CD4-positive, alpha-beta T cell (primary cell): ENCODE measurements around the gene SPOCK1. TPM values are rescaled to one million over a fixed set of nuclear protein-coding genes. Genes with fewer than 3 reads are reported as not detected.

Source experiments
- ATAC-seq: fragments of 200-7000 bp; cut with Tn5 transposase; one replicate; pipeline ENCODE4 v1.10.0; 2022; ENCODE audit warnings: mild to moderate bottlenecking; ENCODE audit not compliant: poor library complexity
- CTCF ChIA-PET: fragments of 350-600 bp; sonication (Branson Sonifier 250); formaldehyde crosslinking; loops from one replicate; lab custom pipeline; 2021; ENCODE audit warnings: antibody characterized with exemption, inconsistent platforms; lab: Charles Lee
- POLR2A ChIA-PET: fragments of 350-600 bp; sonication (Branson Sonifier 250); formaldehyde crosslinking; loops from one replicate; lab custom pipeline; 2021; ENCODE audit warnings: antibody characterized with exemption, inconsistent platforms; lab: Charles Lee
- DNase-seq, 14 experiments: peaks; one replicate each; pipeline ENCODE4 v3.0.0-alpha.2; 2013 to 2020; ENCODE audit warnings: mixed read lengths in 2 of 14
- H3K27ac ChIP-seq, 2 donors: one replicate each; pipeline versions ENCODE4 v1.5.1 to v1.7.0; 2013; ENCODE audit warnings: low read length in 2 of 2, low read depth in 1 of 2, mild to moderate bottlenecking in 1 of 2
- H3K27me3 ChIP-seq, 2 experiments: 1 replicate in 1 of 2; 2 replicates in 1 of 2; pipeline versions ENCODE4 v1.6.1 to v1.7.0; 2013; ENCODE audit warnings: low read length in 2 of 2, control low read depth in 1 of 2, mild to moderate bottlenecking in 1 of 2, moderate library complexity in 1 of 2; ENCODE audit not compliant: insufficient read depth in 2 of 2, control insufficient read depth in 1 of 2
- H3K36me3 ChIP-seq: one replicate; pipeline ENCODE4 v1.6.1; 2013; ENCODE audit warnings: low read length, control low read depth; ENCODE audit not compliant: insufficient read depth
- H3K4me1 ChIP-seq: one replicate; pipeline ENCODE4 v1.6.1; 2013; ENCODE audit warnings: low read length, control low read depth; ENCODE audit not compliant: insufficient read depth
- H3K4me3 ChIP-seq: one replicate; pipeline ENCODE4 v1.5.1; 2013; ENCODE audit warnings: mild to moderate bottlenecking, low read length, moderate library complexity
- H3K9me3 ChIP-seq, 2 experiments: 1 replicate in 1 of 2; 2 replicates in 1 of 2; pipeline versions ENCODE4 v1.6.1 to v1.7.0; 2013; ENCODE audit warnings: low read length in 2 of 2, mild to moderate bottlenecking in 2 of 2, control low read depth in 1 of 2, moderate library complexity in 1 of 2; ENCODE audit not compliant: control insufficient read depth in 1 of 2, insufficient read depth in 1 of 2
- H3K27ac Mint-ChIP-seq: one replicate; pipeline ENCODE4 v1.8.0; 2020; ENCODE audit warnings: mixed read lengths
- H3K27me3 Mint-ChIP-seq: one replicate; pipeline ENCODE4 v1.8.0; 2021; ENCODE audit warnings: mixed read lengths
- H3K36me3 Mint-ChIP-seq: one replicate; pipeline ENCODE4 v1.8.0; 2021; ENCODE audit warnings: low read depth, mixed read lengths
- H3K4me1 Mint-ChIP-seq: one replicate; pipeline ENCODE4 v1.8.0; 2021; ENCODE audit warnings: low read depth, mixed read lengths
- H3K4me3 Mint-ChIP-seq: one replicate; pipeline ENCODE4 v1.8.0; 2020; ENCODE audit warnings: mild to moderate bottlenecking, mixed read lengths
- H3K9me3 Mint-ChIP-seq: one replicate; pipeline ENCODE4 v1.8.0; 2020; ENCODE audit warnings: mixed read lengths
- intact Hi-C, 2 experiments: fragments of 100-400 bp; cut with DNase I in 1 of 2; cut with micrococcal nuclease in 1 of 2; formaldehyde crosslinking; loops; one replicate each; pipeline versions ENCODE4 v1.15.1 to v1.9.0; 2023 to 2025; cut with DNase I, micrococcal nuclease
- total RNA-seq, 174 experiments: library from RNA in 2 of 174; stranded (reverse) in 2 of 174; gene quantifications; one replicate each; pipeline ENCODE4 v1.2.3 and lab custom pipeline; 2021 to 2026
- TF ChIP-seq, protein P1 (sequence below): fragments of 200-600 bp; IDR thresholded peaks from one replicate; pipeline ENCODE4 v1.8.0; 2022; ENCODE audit warnings: antibody characterized with exemption, mild to moderate bottlenecking

Gene SPOCK1
- total RNA-seq, 2 experiments from 2014 or later, result not detected

DNA sequence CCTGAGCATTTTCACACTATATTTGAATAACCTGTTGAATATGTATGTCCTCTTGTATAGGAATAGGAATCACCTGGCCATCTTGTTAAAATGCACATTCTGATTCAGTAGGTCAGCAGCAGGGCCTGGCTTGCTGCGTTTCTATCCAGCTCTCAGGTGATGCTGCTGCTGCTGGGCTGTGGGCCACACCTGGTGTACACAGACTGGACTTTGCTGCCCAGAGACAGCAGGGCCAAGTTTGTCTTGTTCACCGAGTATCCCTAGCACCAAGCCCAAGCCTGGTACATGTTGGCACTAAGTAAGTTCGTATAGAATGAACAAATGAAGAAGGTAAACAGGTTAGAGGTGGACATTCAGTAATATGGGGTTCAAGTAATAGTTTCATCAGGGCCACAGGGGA, 151.3 kb downstream of the SPOCK1 start:
- Mint-ChIP-seq H3K9me3 (no peaks in the 10 kb centered on the region), H3K36me3 (no peaks in the 10 kb centered on the region), H3K27me3 (peaks cover 4% of the 10 kb centered on the region), H3K4me1 (no peaks in the 10 kb centered on the region), H3K27ac (no peak overlapping the region), H3K4me3 (no peak overlapping the region)
- ChIA-PET CTCF (no interaction called here), POLR2A (no interaction called here)
- no peak overlapping the region for H3K27ac ChIP-seq
- DNase-seq (no peak), ATAC-seq (no peak)
- intact Hi-C loops, result no loop called here
- TF ChIP-seq, protein P1, sequence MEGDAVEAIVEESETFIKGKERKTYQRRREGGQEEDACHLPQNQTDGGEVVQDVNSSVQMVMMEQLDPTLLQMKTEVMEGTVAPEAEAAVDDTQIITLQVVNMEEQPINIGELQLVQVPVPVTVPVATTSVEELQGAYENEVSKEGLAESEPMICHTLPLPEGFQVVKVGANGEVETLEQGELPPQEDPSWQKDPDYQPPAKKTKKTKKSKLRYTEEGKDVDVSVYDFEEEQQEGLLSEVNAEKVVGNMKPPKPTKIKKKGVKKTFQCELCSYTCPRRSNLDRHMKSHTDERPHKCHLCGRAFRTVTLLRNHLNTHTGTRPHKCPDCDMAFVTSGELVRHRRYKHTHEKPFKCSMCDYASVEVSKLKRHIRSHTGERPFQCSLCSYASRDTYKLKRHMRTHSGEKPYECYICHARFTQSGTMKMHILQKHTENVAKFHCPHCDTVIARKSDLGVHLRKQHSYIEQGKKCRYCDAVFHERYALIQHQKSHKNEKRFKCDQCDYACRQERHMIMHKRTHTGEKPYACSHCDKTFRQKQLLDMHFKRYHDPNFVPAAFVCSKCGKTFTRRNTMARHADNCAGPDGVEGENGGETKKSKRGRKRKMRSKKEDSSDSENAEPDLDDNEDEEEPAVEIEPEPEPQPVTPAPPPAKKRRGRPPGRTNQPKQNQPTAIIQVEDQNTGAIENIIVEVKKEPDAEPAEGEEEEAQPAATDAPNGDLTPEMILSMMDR, result no peak
- no peaks in the 10 kb centered on the region for H3K36me3 ChIP-seq
- peaks cover 0 to 6% of the 10 kb centered on the region in 2 experiments for H3K9me3 ChIP-seq
- no peaks in the 10 kb centered on the region for H3K4me1 ChIP-seq
- no peaks in the 10 kb centered on the region for H3K27me3 ChIP-seq
- H3K4me3 ChIP-seq, result no peak overlapping the region

DNA sequence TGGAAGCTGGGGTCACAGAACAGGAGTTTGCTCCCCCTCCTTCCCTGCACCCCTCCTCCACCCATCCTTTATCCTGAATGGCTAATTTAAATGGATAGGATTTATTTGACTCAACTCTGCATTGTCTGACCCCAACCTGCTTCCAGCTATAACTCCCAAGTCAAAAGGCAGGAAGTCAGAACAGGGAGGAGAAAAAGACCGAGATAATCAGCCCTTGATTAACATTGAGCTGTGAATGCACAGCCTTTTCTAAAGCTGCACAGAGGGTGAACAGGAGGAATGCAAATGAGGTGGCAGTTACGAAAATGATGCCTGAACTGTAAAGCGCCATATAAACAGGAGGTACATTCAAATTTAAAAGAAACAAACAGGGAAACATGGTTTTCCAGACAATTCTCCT, 152.8 kb downstream of the SPOCK1 start:
- ChIA-PET POLR2A (no interaction called here), CTCF (no interaction called here)
- H3K4me3 Mint-ChIP-seq, result no peak overlapping the region
- Histone ChIP-seq H3K9me3 (peaks cover 0 to 6% of the 10 kb centered on the region in 2 experiments), H3K4me1 (no peaks in the 10 kb centered on the region), H3K36me3 (no peaks in the 10 kb centered on the region), H3K27ac (no peak overlapping the region), H3K27me3 (no peaks in the 10 kb centered on the region), H3K4me3 (no peak overlapping the region)
- peaks cover 8% of the 10 kb centered on the region for H3K27me3 Mint-ChIP-seq
- DNase-seq (no peak), ATAC-seq (no peak)
- TF ChIP-seq, protein P1, result no peak
- H3K9me3 Mint-ChIP-seq, result no peaks in the 10 kb centered on the region
- H3K4me1 Mint-ChIP-seq, result no peaks in the 10 kb centered on the region
- intact Hi-C loops, result no loop called here
- no peaks in the 10 kb centered on the region for H3K36me3 Mint-ChIP-seq
- H3K27ac Mint-ChIP-seq, result no peak overlapping the region

DNA sequence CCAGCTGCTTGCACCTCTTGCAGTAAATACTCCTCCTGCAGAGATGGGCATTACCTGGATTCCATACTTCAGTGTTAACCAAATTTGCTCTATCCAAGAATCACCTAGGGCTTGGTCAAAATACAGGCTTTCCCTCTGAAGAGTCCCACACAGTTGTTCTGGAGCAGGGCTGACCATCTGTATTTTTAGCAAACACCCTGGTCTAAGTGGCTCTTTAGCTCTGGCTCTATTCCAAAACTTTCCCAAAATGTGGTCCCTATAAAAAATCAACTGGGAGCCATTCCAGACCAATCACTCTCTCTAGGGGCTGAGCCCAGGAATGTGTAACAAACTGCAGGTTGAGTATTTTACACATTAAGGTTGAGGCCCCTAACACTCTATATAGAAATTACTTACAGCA, 153.7 kb downstream of the SPOCK1 start:
- TF ChIP-seq, protein P1, result no peak
- no peak for DNase-seq
- no peaks in the 10 kb centered on the region for H3K4me1 ChIP-seq
- Mint-ChIP-seq H3K27me3 (peaks cover 12% of the 10 kb centered on the region), H3K36me3 (no peaks in the 10 kb centered on the region), H3K4me1 (no peaks in the 10 kb centered on the region), H3K9me3 (no peaks in the 10 kb centered on the region), H3K4me3 (no peak overlapping the region), H3K27ac (no peak overlapping the region)
- CTCF ChIA-PET, result no interaction called here
- peaks cover 0 to 6% of the 10 kb centered on the region in 2 experiments for H3K9me3 ChIP-seq
- intact Hi-C loops, result no loop called here
- no peaks in the 10 kb centered on the region for H3K27me3 ChIP-seq
- H3K36me3 ChIP-seq, result no peaks in the 10 kb centered on the region
- no peak for ATAC-seq
- no peak overlapping the region for H3K27ac ChIP-seq
- POLR2A ChIA-PET, result no interaction called here
- H3K4me3 ChIP-seq, result no peak overlapping the region
